HL-60 (cell line): ENCODE measurements around the gene CBR3.

Experiments used
- DNase-seq, 2 experiments: peaks; one replicate each; pipeline ENCODE4 v3.0.0-alpha.2; 2010 to 2020; ENCODE audit warnings: low read depth in 1 of 2, low spot score in 1 of 2
- H3K27ac ChIP-seq: fragments of 250-450 bp; sonication (Bioruptor Pico); replicated peaks from 2 replicates; pipeline ENCODE4 v1.5.1; 2020; ENCODE audit warnings: mild to moderate bottlenecking, moderate library complexity
- H3K27me3 ChIP-seq: fragments of 250-450 bp; sonication (Bioruptor Pico); 2 replicates; pipeline ENCODE4 v1.5.1; 2021; ENCODE audit warnings: mild to moderate bottlenecking, moderate library complexity; ENCODE audit not compliant: insufficient read depth, poor library complexity, severe bottlenecking
- H3K4me3 ChIP-seq: replicated peaks from 2 replicates; pipeline ENCODE4 v1.5.1; 2011; ENCODE audit warnings: mild to moderate bottlenecking, control low read depth, low read length; ENCODE audit not compliant: insufficient read depth
- GABPA ChIP-seq: IDR thresholded peaks from 2 replicates; pipeline ENCODE4 v1.6.1; 2012; ENCODE audit warnings: low read depth
- POLR2AphosphoS5 ChIP-seq: IDR thresholded peaks from 2 replicates; pipeline ENCODE4 v1.6.1; 2012; ENCODE audit warnings: low read depth
- SPI1 ChIP-seq: IDR thresholded peaks from 2 replicates; pipeline ENCODE4 v1.6.1; 2012; ENCODE audit warnings: low read depth, mild to moderate bottlenecking, borderline replicate concordance
- TF ChIP-seq, protein P1 (sequence below): IDR thresholded peaks from one replicate; pipeline ENCODE4 v1.5.1; 2011; ENCODE audit warnings: low read length, control low read depth, inconsistent platforms; ENCODE audit not compliant: insufficient read depth
- TF ChIP-seq, protein P2 (sequence below): IDR thresholded peaks from 2 replicates; pipeline ENCODE4 v1.6.1; 2012; ENCODE audit warnings: low read depth; ENCODE audit not compliant: insufficient replicate concordance

CBR3 gene

DNA sequence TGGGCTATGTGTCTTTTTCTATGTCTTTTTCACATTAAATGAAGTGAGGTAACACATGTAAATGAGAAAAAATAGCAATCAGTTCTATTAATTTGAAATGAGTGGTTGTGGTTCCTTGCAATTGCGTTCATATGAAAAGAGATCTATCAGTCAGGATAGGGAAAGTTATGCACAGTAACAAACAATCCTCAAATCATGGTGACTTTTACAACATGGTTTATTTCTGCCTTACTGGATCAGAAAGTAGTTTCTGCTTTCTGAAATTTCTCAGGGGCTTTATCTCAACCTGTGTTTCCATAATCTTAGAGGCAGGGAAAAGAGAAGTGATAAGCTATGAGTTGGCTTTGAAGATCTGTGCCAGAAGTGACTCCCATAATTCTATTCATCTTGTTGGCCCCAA is 60.7 kb downstream of the CBR3 start:
- no peaks in the 10 kb centered on the region for H3K27me3 ChIP-seq
- H3K27ac ChIP-seq: no peak overlapping the region
- H3K4me3 ChIP-seq: no peak overlapping the region
- no peak for DNase-seq
- no peak for TF ChIP-seq POLR2AphosphoS5
- TF ChIP-seq SPI1: no peak
- TF ChIP-seq GABPA: no peak
- TF ChIP-seq, protein P1, sequence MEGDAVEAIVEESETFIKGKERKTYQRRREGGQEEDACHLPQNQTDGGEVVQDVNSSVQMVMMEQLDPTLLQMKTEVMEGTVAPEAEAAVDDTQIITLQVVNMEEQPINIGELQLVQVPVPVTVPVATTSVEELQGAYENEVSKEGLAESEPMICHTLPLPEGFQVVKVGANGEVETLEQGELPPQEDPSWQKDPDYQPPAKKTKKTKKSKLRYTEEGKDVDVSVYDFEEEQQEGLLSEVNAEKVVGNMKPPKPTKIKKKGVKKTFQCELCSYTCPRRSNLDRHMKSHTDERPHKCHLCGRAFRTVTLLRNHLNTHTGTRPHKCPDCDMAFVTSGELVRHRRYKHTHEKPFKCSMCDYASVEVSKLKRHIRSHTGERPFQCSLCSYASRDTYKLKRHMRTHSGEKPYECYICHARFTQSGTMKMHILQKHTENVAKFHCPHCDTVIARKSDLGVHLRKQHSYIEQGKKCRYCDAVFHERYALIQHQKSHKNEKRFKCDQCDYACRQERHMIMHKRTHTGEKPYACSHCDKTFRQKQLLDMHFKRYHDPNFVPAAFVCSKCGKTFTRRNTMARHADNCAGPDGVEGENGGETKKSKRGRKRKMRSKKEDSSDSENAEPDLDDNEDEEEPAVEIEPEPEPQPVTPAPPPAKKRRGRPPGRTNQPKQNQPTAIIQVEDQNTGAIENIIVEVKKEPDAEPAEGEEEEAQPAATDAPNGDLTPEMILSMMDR: no peak
- TF ChIP-seq, protein P2, sequence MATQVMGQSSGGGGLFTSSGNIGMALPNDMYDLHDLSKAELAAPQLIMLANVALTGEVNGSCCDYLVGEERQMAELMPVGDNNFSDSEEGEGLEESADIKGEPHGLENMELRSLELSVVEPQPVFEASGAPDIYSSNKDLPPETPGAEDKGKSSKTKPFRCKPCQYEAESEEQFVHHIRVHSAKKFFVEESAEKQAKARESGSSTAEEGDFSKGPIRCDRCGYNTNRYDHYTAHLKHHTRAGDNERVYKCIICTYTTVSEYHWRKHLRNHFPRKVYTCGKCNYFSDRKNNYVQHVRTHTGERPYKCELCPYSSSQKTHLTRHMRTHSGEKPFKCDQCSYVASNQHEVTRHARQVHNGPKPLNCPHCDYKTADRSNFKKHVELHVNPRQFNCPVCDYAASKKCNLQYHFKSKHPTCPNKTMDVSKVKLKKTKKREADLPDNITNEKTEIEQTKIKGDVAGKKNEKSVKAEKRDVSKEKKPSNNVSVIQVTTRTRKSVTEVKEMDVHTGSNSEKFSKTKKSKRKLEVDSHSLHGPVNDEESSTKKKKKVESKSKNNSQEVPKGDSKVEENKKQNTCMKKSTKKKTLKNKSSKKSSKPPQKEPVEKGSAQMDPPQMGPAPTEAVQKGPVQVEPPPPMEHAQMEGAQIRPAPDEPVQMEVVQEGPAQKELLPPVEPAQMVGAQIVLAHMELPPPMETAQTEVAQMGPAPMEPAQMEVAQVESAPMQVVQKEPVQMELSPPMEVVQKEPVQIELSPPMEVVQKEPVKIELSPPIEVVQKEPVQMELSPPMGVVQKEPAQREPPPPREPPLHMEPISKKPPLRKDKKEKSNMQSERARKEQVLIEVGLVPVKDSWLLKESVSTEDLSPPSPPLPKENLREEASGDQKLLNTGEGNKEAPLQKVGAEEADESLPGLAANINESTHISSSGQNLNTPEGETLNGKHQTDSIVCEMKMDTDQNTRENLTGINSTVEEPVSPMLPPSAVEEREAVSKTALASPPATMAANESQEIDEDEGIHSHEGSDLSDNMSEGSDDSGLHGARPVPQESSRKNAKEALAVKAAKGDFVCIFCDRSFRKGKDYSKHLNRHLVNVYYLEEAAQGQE: no peak
